ENCODE data around the gene PDE1C.

The PDE1C gene

DNA sequence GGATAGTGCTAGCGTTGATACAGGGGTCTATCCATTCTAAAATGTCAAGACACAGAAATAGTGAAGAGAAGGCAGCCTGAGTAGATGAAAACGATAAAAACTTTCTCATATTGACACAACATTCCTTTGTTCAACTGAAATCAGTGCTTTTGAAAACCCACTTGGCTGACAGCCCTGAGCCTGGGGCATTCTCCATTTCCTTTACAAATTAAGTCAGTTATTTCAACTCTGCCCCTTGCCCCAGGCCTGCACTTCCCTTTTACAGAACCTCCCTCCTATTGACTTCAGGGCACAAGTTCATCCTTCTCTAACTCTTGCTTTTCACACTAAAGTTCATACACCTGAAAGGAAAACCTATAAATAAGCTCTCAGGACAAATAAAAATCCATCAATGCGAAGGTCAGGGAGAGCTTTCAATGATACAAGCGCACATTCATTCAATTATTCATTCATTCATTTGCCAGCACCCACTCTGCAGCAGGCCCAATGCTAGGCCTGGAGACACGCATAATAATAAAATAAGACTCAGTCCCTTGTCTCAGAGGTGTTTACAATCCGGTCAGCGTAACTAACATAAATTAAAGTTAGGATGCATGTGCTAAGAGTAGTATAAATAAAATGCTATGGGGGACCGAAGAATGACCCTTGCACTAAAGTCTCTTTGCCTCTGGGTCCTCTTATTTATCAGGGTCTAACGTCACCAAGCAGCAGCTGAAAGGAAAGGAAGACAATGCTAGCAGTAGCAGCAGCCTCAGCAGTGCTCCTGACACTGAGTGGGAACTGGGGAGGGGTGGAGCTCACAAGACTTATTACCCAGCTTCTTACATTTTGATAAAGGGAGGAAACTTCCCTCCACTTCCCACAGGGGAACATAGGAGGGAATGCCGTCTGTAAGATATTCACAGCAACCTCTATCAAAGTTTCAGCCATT lies 134.8 kb downstream of the PDE1C start:
- no peak for DNase-seq

GRCh38 chr7:31934551-31934950 lies 135.7 kb downstream of the PDE1C start:
- DNase-seq: no peak

- DNase-seq: no peak
Observed at GRCh38 chr7:31933481-31933880, 136.7 kb downstream of the PDE1C start.

DNA sequence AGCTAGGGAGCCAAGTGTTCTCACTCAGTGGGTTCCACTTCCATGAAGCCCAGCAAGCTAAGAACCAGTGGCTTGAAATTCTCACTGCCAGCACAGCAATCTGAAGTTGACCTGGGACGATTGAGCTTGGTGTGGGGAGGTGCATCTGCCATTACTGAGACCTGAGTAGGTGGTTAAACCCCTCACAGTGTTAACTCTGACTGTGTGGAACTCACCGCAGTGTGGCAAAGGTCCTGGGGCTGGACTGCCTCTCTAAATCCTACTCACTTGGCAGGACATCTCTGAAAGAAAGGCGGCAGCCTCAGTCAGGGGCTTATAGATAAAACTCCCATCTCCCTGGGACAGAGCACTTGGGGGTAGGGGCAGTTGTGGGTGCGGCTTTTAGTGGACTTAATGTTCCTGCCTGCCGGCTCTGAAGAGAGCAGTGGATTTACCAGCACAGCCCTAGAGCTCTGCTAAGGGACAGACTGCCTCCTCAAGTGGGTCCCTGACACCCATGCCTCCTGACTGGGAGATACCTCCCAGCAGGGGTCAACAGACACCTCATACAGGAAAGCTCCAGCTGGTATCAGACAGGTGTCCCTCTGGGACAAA lies 143.1 kb downstream of the PDE1C start:
- DNase-seq: no peak

GRCh38 chr7:31925753-31926454 lies 144.3 kb downstream of the PDE1C start:
- DNase-seq: no peak

DNA sequence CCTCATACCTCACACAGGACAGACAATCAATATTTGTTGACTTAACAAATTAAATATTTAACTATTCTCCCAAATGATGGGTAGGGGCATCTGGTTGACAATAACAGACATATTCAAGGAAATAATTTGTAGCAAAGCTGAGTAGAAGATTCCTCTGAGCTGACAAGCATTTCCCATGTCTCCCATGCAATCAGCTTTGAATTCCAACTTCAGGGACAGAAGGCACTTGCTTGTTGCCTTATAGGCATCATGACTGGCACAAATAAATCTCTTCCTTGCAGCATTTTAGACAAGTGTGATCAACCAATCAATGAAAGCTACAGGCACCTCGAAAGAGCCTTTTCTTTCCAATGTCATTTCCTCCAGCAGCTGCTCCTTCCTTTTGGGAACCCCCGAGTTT lies 146.0 kb downstream of the PDE1C start:
- no peak for DNase-seq

- no peak for DNase-seq
Observed at GRCh38 chr7:31922848-31923247, 147.4 kb downstream of the PDE1C start.

DNA sequence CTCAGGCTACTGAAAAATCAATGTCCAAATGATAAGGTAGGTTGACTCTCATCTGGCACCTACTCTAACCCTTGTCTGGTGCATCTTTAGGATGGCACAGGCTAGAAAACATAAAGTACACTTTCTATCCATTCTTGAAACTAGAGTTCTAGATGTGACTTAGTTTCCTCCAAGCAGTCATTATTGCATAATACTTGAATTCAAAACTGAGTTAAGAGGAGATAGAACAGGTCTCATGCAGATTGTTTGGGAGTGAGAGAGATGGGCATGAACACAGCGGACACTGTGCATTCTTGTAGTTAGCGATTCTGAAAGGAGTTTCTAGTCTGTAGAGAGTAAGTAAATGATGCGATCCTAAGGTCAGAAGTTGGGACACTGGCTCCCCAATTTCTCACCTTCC lies 149.2 kb downstream of the PDE1C start:
- no peak for DNase-seq

DNA sequence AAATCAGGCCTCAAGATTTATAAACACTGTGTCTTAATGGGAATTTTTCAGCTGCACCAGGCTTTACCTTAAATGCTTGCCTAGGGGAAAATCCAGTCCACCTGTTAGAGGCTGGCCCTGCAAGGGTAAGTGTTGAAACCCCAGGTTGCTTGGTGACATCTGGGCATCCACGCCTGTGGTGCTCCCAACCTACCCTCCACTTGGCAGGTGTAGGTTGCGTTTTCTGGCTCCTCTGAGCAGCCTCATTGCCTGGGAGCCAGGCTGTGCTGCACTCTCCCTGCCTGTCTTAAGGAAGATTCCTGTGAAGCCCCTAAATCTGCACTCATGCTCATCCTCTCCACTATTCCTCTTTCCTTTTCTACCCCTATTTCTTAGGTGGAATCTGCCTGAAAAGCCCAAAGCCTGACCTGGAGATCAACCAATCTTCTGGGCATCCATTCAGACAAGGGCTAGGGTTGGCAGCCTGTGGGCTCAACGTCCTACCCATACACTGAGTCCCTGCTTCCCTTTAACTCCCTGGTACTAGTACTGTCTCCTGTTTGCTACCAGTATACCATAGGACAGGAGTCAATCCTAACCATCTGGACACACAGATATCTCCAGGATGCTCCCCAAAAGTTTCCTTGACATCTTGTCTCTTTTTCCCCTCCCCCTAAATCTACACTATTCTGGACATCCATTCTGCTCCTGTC lies 150.4 kb downstream of the PDE1C start:
- no peak for DNase-seq

GRCh38 chr7:31918706-31919393 lies 151.4 kb downstream of the PDE1C start:
- no peak for DNase-seq

DNA sequence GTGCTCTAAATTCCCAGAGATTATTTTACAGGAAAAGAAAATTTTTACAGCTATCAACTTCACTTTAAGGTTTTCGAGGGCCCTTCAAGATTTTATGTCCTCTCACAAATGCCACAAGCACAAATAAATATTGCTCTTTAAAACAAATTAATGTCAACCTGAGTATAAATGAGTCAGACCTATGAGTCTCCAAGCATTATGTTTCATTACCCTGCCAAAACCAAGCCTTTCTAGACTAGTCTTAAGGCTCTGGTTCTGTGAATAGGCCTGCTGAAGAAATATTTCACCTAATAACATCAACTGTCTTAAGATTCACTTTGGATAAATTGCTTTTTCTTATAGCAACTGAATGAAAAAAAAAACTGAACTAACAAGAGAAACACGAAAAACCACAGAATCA lies 153.0 kb downstream of the PDE1C start:
- DNase-seq: no peak

DNA sequence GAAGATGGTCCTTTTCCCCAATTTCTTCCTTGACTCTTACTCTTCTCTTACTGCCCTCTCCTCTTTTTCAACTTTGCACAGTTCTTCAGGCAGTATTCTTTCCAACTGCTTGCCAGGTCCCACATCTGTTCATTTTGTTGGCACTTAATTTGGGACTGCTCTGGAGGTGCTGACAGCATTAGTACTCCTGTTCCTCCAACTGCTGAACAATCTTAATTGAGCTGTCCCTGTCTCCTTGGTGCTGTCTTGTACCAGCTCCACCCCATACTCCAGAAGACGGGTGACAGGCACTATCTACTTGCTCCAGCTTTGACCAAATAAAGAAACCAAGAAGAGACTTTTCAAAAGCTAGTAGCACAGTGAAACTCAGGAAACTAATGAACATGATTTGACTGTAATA lies 160.0 kb downstream of the PDE1C start:
- DNase-seq: no peak

- no peak for DNase-seq
Observed at GRCh38 chr7:31906479-31907171, 163.6 kb downstream of the PDE1C start.

GRCh38 chr7:31903962-31904361 lies 166.2 kb downstream of the PDE1C start:
- DNase-seq: no peak

- no peak for DNase-seq
Observed at GRCh38 chr7:31899356-31899927, 170.8 kb downstream of the PDE1C start.

- DNase-seq: no peak
Observed at GRCh38 chr7:31896925-31897324, 173.3 kb downstream of the PDE1C start.

GRCh38 chr7:31894308-31894707 lies 175.9 kb downstream of the PDE1C start:
- no peak for DNase-seq

- no peak for DNase-seq
Observed at GRCh38 chr7:31893365-31893764, 176.8 kb downstream of the PDE1C start.

DNA sequence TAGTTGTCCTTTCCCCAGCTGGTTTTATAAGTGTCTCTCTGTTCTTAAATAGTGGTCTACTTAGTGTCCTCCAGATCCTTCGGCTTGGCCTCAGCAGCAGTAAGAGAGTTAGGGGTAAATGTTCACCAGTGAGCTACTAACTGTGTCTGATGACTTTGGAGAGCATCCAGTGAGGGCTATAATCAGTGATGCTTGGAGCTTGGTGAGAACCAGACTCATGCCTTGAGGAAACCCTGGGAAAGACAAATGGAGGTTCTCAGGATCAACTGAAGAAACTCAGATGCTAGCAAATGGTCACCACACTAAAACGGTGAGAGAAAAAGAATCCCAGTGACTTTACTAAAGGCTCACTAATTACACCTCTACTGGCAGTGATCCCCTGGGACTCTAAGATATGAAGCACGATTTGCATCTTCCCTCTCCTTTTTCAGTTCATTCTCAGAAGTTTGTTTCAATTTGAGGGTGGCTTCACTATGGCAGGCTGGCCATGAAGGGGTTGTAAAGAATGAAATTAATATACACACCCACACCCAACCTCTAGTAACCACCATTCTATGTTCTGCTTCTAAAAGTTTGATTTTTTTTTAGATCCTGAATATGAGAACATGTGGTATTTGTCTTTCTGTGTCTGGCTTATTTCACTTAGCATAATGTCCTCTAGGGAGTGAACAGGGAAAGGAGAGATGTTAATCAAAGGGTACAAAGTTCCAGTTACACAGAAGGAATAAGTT lies 177.9 kb downstream of the PDE1C start:
- no peak for DNase-seq

- no peak for DNase-seq
Observed at GRCh38 chr7:31890766-31891165, 179.4 kb downstream of the PDE1C start.

DNA sequence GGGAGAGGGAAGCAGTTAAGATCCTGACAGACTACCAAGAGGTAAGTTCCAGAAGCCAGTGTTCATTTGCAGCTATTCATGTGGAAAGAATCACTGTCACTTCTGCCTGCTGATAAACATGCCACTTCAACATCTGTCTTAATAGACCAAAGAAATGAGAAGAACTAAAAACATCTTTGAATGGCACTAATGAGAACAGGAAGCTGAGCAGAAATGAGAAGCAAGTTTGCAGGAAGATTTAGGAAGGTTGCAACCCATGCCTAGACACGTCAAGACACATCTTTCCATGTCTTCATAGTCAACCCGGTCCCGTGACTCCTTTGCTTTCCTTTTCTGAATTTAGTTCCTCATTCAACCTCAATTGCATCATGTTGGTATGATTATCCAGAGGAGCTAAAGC lies 180.0 kb downstream of the PDE1C start:
- DNase-seq: no peak
